Measurements from ENCODE around the gene TEX35.

- TF ChIP-seq POLR2A (IDR thresholded peaks at IDR 0.05) = no peak
- TF ChIP-seq CTCF (IDR thresholded peaks at IDR 0.05) = no peak
- no peak for TF ChIP-seq POLR2AphosphoS5 (IDR thresholded peaks at IDR 0.05)
These were observed 17.0 kb upstream of the TEX35 start for GRCh38 chr1:178495741-178496409.

All from transverse colon (tissue), 4 donors.